HepG2 (cell line): ENCODE measurements around the gene VWA1. TPM values are rescaled to one million over a fixed set of nuclear protein-coding genes. Genes with fewer than 3 reads are reported as not detected.

Experiments
- ATAC-seq: fragments of 200-7000 bp; cut with Tn5 transposase; 3 replicates; pipeline ENCODE4 v1.9.1; 2020; ENCODE audit warnings: mild to moderate bottlenecking, moderate library complexity
- BruUV-seq: library from RNA; stranded (reverse); fragments of 400-500 nt; replicated peaks from 2 replicates; lab custom pipeline; 2021; lab: Mats Ljungman, UMichigan
- CTCF ChIA-PET: fragments of 300-600 bp; formaldehyde crosslinking; extraction: SDS; loops from one replicate; lab custom pipeline; 2021; ENCODE audit warnings: low total read pairs, inconsistent platforms, low intra/inter-chr PET ratio; lab: Yijun Ruan, JAX
- POLR2A ChIA-PET: fragments of 350-600 bp; sonication (Branson Sonifier 250); formaldehyde crosslinking; loops from one replicate; lab custom pipeline; 2020; ENCODE audit warnings: antibody characterized with exemption, inconsistent platforms; lab: Yijun Ruan, JAX
- DNase-seq: peaks from one replicate; pipeline ENCODE4 v3.0.0-alpha.2; 2015; ENCODE audit warnings: low spot score
- FAIRE-seq: peaks from 3 replicates; lab custom pipeline; 2011; peaks lifted over from hg19 to GRCh38; lab: Jason Lieb, UNC
- H2AFZ ChIP-seq: one replicate; pipeline ENCODE4 v1.6.1; 2011; ENCODE audit warnings: low read length, inconsistent platforms
- H3K27ac ChIP-seq: fragments of 300-600 bp; 3 replicates; pipeline ENCODE4 v1.8.0; 2011; ENCODE audit warnings: mixed run types, mild to moderate bottlenecking, mixed read lengths, low read length, inconsistent platforms; ENCODE audit not compliant: insufficient read depth; ENCODE audit errors: extremely low read length
- H3K27me3 ChIP-seq, 2 experiments: fragments of 200-600 bp in 1 of 2; 2 replicates in 1 of 2; 3 replicates in 1 of 2; pipeline versions ENCODE4 v1.6.0 to v1.8.0; 2011; ENCODE audit warnings: low read length in 2 of 2, mild to moderate bottlenecking in 2 of 2, moderate library complexity in 2 of 2, inconsistent platforms in 1 of 2; ENCODE audit not compliant: insufficient read depth in 2 of 2, control insufficient read depth in 1 of 2
- H3K36me3 ChIP-seq, 2 experiments: fragments of 200-600 bp in 1 of 2; replicated peaks in 1 of 2; 2 replicates in 1 of 2; 3 replicates in 1 of 2; pipeline versions ENCODE4 v1.5.1 to v1.8.0; 2011; ENCODE audit warnings: low read length in 2 of 2, inconsistent platforms in 1 of 2; ENCODE audit not compliant: insufficient read depth in 2 of 2, control insufficient read depth in 1 of 2
- H3K4me1 ChIP-seq: 2 replicates; pipeline ENCODE4 v1.5.1; 2012; ENCODE audit warnings: low read length, inconsistent platforms; ENCODE audit not compliant: insufficient read depth
- H3K4me2 ChIP-seq: 2 replicates; pipeline ENCODE4 v1.6.0; 2011; ENCODE audit warnings: low read depth, low read length, inconsistent platforms
- H3K4me3 ChIP-seq, 3 experiments: fragments of 200-600 bp in 1 of 3; sonication (generic), shearing (Covaris generic) in 1 of 3; replicated peaks in 1 of 3; 2 replicates each; pipeline ENCODE4 v1.5.1; 2011 to 2016; ENCODE audit warnings: low read length in 3 of 3, inconsistent platforms in 2 of 3, low read depth in 2 of 3, mild to moderate bottlenecking in 2 of 3, control low read depth in 1 of 3, mixed read lengths in 1 of 3; ENCODE audit not compliant: insufficient read depth in 1 of 3
- H3K79me2 ChIP-seq: one replicate; pipeline ENCODE4 v1.6.1; 2011; ENCODE audit warnings: low read length, inconsistent platforms; ENCODE audit not compliant: insufficient read depth
- H3K9ac ChIP-seq: 2 replicates; pipeline ENCODE4 v1.6.0; 2011; ENCODE audit warnings: mild to moderate bottlenecking, low read depth, low read length, inconsistent platforms; ENCODE audit not compliant: insufficient read depth
- H3K9me3 ChIP-seq: 2 replicates; pipeline ENCODE4 v1.5.1; 2012; ENCODE audit warnings: mild to moderate bottlenecking, low read length
- H4K20me1 ChIP-seq: 2 replicates; pipeline ENCODE4 v1.6.0; 2011; ENCODE audit warnings: inconsistent platforms, mild to moderate bottlenecking, low read length, moderate library complexity; ENCODE audit not compliant: insufficient read depth
- ARID2 ChIP-seq: sonication (generic); formaldehyde crosslinking; IDR thresholded peaks from 2 replicates; pipeline ENCODE4 v1.8.1; 2022; ENCODE audit warnings: mild to moderate bottlenecking, missing genetic modification reagents, borderline replicate concordance
- BRD4 ChIP-seq: sonication (generic); formaldehyde crosslinking; IDR thresholded peaks from 2 replicates; pipeline ENCODE4 v1.4.0; 2020; ENCODE audit warnings: missing genetic modification reagents
- CHD4 ChIP-seq: fragments of 200-600 bp; sonication (generic); IDR thresholded peaks from 2 replicates; pipeline ENCODE4 v1.7.0; 2017; ENCODE audit warnings: mild to moderate bottlenecking, low read length, borderline replicate concordance
- FOXK2 ChIP-seq: fragments of 450-650 bp; IDR thresholded peaks from 2 replicates; pipeline ENCODE4 v1.6.1; 2016
- GABPB1 ChIP-seq: IDR thresholded peaks from 2 replicates; pipeline ENCODE4 v1.6.1; 2016; ENCODE audit warnings: mild to moderate bottlenecking, missing genetic modification reagents, moderate library complexity, missing compliant biosample characterization
- JARID2 ChIP-seq: sonication (generic); formaldehyde crosslinking; IDR thresholded peaks from 2 replicates; pipeline ENCODE4 v1.8.1; 2023; ENCODE audit warnings: missing genetic modification reagents, inconsistent platforms; ENCODE audit not compliant: insufficient replicate concordance
- NBN ChIP-seq: fragments of 450-650 bp; conservative IDR thresholded peaks from 2 replicates; pipeline ENCODE4 v1.6.1; 2017
- NFE2L2 ChIP-seq: fragments of 150-350 bp; IDR thresholded peaks from 2 replicates; pipeline ENCODE4 v1.6.1; 2014; ENCODE audit warnings: low read length
- PHB2 ChIP-seq: fragments of 450-650 bp; IDR thresholded peaks from 2 replicates; pipeline ENCODE4 v1.6.1; 2018; ENCODE audit not compliant: partially characterized antibody
- RBAK ChIP-seq: sonication (generic); formaldehyde crosslinking; IDR thresholded peaks from 2 replicates; pipeline ENCODE4 v1.5.1; 2020; ENCODE audit warnings: mild to moderate bottlenecking, missing genetic modification reagents
- RBM22 ChIP-seq: fragments of 200-400 bp; formaldehyde crosslinking; optimal IDR thresholded peaks from 2 replicates; pipeline ENCODE3; 2017; ENCODE audit warnings: mild to moderate bottlenecking, low read length, moderate library complexity
- SMARCC2 ChIP-seq: fragments of 450-650 bp; IDR thresholded peaks from 2 replicates; pipeline ENCODE4 v1.6.1; 2017; ENCODE audit warnings: antibody characterized with exemption, mild to moderate bottlenecking
- U2AF2 ChIP-seq: fragments of 200-400 bp; formaldehyde crosslinking; IDR thresholded peaks from 2 replicates; pipeline ENCODE4 v1.6.1; 2017; ENCODE audit warnings: low read depth, mild to moderate bottlenecking, low read length
- ZFP36 ChIP-seq: fragments of 150-350 bp; IDR thresholded peaks from 2 replicates; pipeline ENCODE4 v1.6.1; 2018; ENCODE audit warnings: borderline replicate concordance, low read length, low read depth; ENCODE audit not compliant: partially characterized antibody
- ZNF124 ChIP-seq: sonication (generic); formaldehyde crosslinking; IDR thresholded peaks from 2 replicates; pipeline ENCODE4 v1.4.0; 2020; ENCODE audit warnings: missing genetic modification reagents
- ZNF143 ChIP-seq: sonication (generic); formaldehyde crosslinking; IDR thresholded peaks from 2 replicates; pipeline ENCODE4 v1.4.0; 2020; ENCODE audit warnings: missing genetic modification reagents
- ZNF232 ChIP-seq: sonication (generic); formaldehyde crosslinking; IDR thresholded peaks from 2 replicates; pipeline ENCODE4 v1.4.0; 2020; ENCODE audit warnings: missing genetic modification reagents, borderline replicate concordance
- ZNF33B ChIP-seq: sonication (generic); formaldehyde crosslinking; IDR thresholded peaks from 2 replicates; pipeline ENCODE4 v1.5.1; 2020; ENCODE audit warnings: mild to moderate bottlenecking, missing genetic modification reagents
- ZNF550 ChIP-seq: sonication (generic); formaldehyde crosslinking; IDR thresholded peaks from 2 replicates; pipeline ENCODE4 v1.4.0; 2020; ENCODE audit warnings: mild to moderate bottlenecking, missing genetic modification reagents, borderline replicate concordance
- ZNF562 ChIP-seq: sonication (generic); formaldehyde crosslinking; IDR thresholded peaks from 2 replicates; pipeline ENCODE4 v1.8.0; 2022; ENCODE audit warnings: missing genetic modification reagents, borderline replicate concordance
- ZNF839 ChIP-seq: sonication (generic); formaldehyde crosslinking; IDR thresholded peaks from 2 replicates; pipeline ENCODE4 v1.4.0; 2020; ENCODE audit warnings: missing genetic modification reagents, mild to moderate bottlenecking, borderline replicate concordance
- ZNF879 ChIP-seq: sonication (generic); formaldehyde crosslinking; IDR thresholded peaks from 2 replicates; pipeline ENCODE4 v1.8.1; 2023; ENCODE audit warnings: missing genetic modification reagents
- WGBS: methylation state at CpG from one replicate; pipeline ENCODE4 v1.1.6; 2017; ENCODE audit warnings: low lambda C conversion rate; 5-methylcytosine and 5-hydroxymethylcytosine counted together
- in situ Hi-C: cut with HindIII; loops from 2 replicates; pipeline ENCODE4 v1.10.0; 2017; ENCODE audit warnings: low pct_unique_long_range_greater_than_20kb; ENCODE audit not compliant: extremely low pct_ligation_motif_present
- intact Hi-C: fragments of 100-400 bp; cut with micrococcal nuclease; formaldehyde crosslinking; loops from one replicate; pipeline ENCODE4 v1.10.0; 2022; ENCODE audit not compliant: unreplicated experiment
- polyA plus RNA-seq, 8 experiments: library from polyadenylated mRNA; depleted of rRNA in 3 of 8; stranded (reverse) in 7 of 8; unstranded in 1 of 8; fragments of >200 nt; fragmentation: Illumina TruSeq in 4 of 8; extraction: Trizol in 4 of 8; gene quantifications; 2 replicates each; pipeline versions ENCODE4 v1.2.1 to v1.2.3, GENCODE V29; 2011 to 2016; ENCODE audit warnings: low read depth in 4 of 8, missing spikeins in 1 of 8, mixed read lengths in 1 of 8; ENCODE audit not compliant: insufficient read depth in 1 of 8
- total RNA-seq, 5 experiments: library from RNA; depleted of rRNA; stranded (reverse); fragments of >200 nt; fragmentation: Illumina TruSeq; extraction: Trizol; gene quantifications; 2 replicates each; pipeline ENCODE4 v1.2.3, GENCODE V29; 2016; ENCODE audit warnings: low read depth in 1 of 5
- TF ChIP-seq, protein P1 (sequence below): IDR thresholded peaks from 2 replicates; pipeline ENCODE4 v1.6.1; 2016; ENCODE audit warnings: low read depth, control low read depth
- TF ChIP-seq, protein P2 (sequence below): IDR thresholded peaks from 2 replicates; pipeline ENCODE4 v1.6.1; 2016
- TF ChIP-seq, protein P3 (sequence below): sonication (generic); IDR thresholded peaks from 2 replicates; pipeline ENCODE4 v1.6.1; 2016; ENCODE audit warnings: low read depth, borderline replicate concordance

VWA1 gene
- total and polyA plus RNA-seq, 2 of the 13 experiments (the other 11 are each of a cell fraction or from before 2014, with no cell fraction given): 40.9 to 57.5 TPM

DNA sequence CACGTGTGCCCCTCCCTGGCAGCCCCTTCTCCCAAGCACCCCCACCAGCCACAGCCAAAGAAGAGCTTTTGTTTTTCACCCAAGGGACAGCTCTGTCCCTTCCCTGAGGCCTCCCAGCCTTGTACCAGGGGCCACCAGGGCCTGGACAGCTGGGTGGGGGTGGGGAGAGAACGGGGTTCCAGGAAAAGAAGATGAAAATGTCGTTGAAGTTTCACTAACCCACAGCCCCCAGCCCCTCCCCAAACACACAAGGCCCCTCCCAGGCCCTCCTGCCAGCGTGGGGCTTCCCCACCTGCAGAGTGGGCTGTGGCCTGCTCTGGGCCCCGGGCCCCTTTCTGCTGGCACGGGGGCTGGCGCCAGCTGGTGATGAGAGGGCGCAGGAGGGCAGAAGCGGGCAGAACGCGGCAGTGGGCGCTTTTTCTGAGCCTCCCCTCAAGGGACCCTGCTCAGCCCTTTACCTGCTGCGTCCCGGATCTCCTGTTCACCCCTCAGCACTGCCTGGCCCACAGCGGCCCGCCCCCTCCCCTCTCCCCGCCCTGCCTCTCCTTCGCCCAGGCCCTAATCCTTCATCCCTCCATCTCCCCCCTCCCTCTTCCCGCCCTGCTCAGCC is 8.9 kb upstream of the VWA1 start:
- Histone ChIP-seq H3K9me3 (no peaks in the 10 kb centered on the region), H3K79me2 (no peaks in the 10 kb centered on the region), H3K27me3 (no peaks in the 10 kb centered on the region), H3K27ac (peak overlapping the region; percentile 42), H4K20me1 (no peaks in the 10 kb centered on the region), H2AFZ (no peak overlapping the region), H3K4me1 (peaks cover 54% of the 10 kb centered on the region), H3K4me3 (peak overlapping the region; percentile 58 to 83 (median 59)), H3K9ac (peak overlapping the region; percentile 66), H3K4me2 (peak overlapping the region; percentile 91), H3K36me3 (no peaks in the 10 kb centered on the region)
- intact Hi-C loops: no loop called here
- ATAC-seq: no peak
- no peak for DNase-seq
- ChIA-PET POLR2A (interaction anchor here (0.6 to 3.1 kb wide), 8 partner anchors 11 to 51 kb away, joined by 3 to 21 read pairs (median 8); partner anchors contain the start of genes AURKAIP1, CCNL2 and MRPL20), CTCF (no interaction called here)
- WGBS: under 1% methylated on average over 10 of the region's 19 CpGs
- no TSS peak for BruUV-seq
- FAIRE-seq: no peak
- in situ Hi-C loops: no loop called here
- TF ChIP-seq, protein P1, sequence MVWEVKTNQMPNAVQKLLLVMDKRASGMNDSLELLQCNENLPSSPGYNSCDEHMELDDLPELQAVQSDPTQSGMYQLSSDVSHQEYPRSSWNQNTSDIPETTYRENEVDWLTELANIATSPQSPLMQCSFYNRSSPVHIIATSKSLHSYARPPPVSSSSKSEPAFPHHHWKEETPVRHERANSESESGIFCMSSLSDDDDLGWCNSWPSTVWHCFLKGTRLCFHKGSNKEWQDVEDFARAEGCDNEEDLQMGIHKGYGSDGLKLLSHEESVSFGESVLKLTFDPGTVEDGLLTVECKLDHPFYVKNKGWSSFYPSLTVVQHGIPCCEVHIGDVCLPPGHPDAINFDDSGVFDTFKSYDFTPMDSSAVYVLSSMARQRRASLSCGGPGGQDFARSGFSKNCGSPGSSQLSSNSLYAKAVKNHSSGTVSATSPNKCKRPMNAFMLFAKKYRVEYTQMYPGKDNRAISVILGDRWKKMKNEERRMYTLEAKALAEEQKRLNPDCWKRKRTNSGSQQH: no peak
- no peak for TF ChIP-seq NFE2L2
- TF ChIP-seq ZNF562 (CRISPR knock-in tag): no peak
- TF ChIP-seq, protein P2, sequence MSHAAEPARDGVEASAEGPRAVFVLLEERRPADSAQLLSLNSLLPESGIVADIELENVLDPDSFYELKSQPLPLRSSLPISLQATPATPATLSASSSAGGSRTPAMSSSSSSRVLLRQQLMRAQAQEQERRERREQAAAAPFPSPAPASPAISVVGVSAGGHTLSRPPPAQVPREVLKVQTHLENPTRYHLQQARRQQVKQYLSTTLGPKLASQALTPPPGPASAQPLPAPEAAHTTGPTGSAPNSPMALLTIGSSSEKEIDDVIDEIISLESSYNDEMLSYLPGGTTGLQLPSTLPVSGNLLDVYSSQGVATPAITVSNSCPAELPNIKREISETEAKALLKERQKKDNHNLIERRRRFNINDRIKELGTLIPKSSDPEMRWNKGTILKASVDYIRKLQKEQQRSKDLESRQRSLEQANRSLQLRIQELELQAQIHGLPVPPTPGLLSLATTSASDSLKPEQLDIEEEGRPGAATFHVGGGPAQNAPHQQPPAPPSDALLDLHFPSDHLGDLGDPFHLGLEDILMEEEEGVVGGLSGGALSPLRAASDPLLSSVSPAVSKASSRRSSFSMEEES: no peak
- no peak for TF ChIP-seq ZNF33B
- TF ChIP-seq, protein P3, sequence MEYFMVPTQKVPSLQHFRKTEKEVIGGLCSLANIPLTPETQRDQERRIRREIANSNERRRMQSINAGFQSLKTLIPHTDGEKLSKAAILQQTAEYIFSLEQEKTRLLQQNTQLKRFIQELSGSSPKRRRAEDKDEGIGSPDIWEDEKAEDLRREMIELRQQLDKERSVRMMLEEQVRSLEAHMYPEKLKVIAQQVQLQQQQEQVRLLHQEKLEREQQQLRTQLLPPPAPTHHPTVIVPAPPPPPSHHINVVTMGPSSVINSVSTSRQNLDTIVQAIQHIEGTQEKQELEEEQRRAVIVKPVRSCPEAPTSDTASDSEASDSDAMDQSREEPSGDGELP: peak; percentile 76; the same call in 1 of the 2 replicates
- TF ChIP-seq ZNF839 (CRISPR knock-in tag): no peak
- no peak for TF ChIP-seq CHD4
- no peak for TF ChIP-seq ZNF232
- TF ChIP-seq ZNF124 (CRISPR knock-in tag): no peak
- no peak for TF ChIP-seq FOXK2
- no peak for TF ChIP-seq ZNF143 (CRISPR knock-in tag)
- no peak for TF ChIP-seq ZNF879 (CRISPR knock-in tag)
- TF ChIP-seq ZFP36: no peak
- TF ChIP-seq U2AF2: no peak
- no peak for TF ChIP-seq ARID2
- no peak for TF ChIP-seq GABPB1 (CRISPR knock-in tag)
- TF ChIP-seq NBN: no peak
- TF ChIP-seq SMARCC2: no peak
- no peak for TF ChIP-seq BRD4 (CRISPR knock-in tag)
- TF ChIP-seq RBAK (CRISPR knock-in tag): no peak
- no peak for TF ChIP-seq ZNF550 (CRISPR knock-in tag)
- no peak for TF ChIP-seq JARID2 (CRISPR knock-in tag)
- no peak for TF ChIP-seq PHB2
- no peak for TF ChIP-seq RBM22
